Measurements from ENCODE around the gene PRKG1.

PRKG1 gene

DNA sequence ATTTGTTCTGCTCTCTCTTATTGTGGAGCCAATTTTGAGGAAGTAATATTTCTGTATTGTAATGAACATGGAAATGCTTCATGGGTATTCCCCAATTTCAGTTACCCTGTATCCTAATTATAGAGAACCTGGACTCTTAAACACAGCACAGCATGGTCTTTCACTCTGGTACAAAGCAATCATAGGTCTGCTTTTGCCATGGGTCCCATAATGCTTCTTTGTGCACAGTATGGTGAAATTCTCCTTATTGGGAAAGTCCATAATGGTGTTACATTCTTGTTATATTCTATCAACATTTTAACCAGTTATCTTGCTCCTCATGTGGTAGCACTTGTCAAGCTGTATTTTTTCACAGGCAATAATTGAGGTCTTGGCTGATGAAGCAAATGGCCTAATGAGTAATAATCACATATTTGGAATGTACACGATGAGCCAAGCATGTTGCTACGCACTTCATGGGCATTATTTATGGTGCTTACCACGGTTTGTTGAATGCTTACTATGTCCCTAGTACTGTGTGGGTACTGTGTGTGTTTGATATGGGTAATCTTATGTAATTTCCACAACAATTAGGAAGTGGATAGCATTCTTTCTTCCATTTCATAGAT lies 42.9 kb downstream of the PRKG1 start:
- TF ChIP-seq, protein P1, sequence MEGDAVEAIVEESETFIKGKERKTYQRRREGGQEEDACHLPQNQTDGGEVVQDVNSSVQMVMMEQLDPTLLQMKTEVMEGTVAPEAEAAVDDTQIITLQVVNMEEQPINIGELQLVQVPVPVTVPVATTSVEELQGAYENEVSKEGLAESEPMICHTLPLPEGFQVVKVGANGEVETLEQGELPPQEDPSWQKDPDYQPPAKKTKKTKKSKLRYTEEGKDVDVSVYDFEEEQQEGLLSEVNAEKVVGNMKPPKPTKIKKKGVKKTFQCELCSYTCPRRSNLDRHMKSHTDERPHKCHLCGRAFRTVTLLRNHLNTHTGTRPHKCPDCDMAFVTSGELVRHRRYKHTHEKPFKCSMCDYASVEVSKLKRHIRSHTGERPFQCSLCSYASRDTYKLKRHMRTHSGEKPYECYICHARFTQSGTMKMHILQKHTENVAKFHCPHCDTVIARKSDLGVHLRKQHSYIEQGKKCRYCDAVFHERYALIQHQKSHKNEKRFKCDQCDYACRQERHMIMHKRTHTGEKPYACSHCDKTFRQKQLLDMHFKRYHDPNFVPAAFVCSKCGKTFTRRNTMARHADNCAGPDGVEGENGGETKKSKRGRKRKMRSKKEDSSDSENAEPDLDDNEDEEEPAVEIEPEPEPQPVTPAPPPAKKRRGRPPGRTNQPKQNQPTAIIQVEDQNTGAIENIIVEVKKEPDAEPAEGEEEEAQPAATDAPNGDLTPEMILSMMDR (IDR thresholded peaks at IDR 0.05; ENCODE audit: extremely low read depth, insufficient read depth, missing control alignments): no peak
- DNase-seq (ENCODE audit: low spot score): no peak
- in situ Hi-C loops (cut with MboI; ENCODE audit: low pct_unique_long_range_greater_than_20kb, low sequenced_read_pairs, unreplicated experiment): no loop called here

DNA sequence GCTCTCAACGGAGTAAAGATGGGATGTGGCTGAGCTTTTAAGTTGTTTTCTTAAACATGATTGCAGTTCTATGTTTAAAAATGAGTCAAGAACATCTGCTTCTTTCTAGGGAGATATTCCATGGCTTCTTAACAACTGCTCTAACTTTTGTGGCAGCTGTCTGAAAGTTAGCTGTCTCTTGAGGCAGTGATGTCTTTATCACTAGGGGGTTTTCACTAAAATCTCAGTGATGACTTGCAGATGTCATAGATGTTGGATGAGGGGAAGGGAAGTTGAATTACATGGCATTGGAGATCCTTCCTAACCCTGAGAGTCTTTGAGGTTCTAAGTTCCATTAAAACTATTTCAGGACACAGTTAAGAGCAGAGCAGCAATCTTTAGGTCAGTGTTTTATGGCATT lies 43.5 kb downstream of the PRKG1 start:
- no peak for DNase-seq (ENCODE audit: low spot score)
- TF ChIP-seq, protein P1 (IDR thresholded peaks at IDR 0.05; ENCODE audit: extremely low read depth, insufficient read depth, missing control alignments): no peak
- in situ Hi-C loops (cut with MboI; ENCODE audit: low pct_unique_long_range_greater_than_20kb, low sequenced_read_pairs, unreplicated experiment): no loop called here

DNA sequence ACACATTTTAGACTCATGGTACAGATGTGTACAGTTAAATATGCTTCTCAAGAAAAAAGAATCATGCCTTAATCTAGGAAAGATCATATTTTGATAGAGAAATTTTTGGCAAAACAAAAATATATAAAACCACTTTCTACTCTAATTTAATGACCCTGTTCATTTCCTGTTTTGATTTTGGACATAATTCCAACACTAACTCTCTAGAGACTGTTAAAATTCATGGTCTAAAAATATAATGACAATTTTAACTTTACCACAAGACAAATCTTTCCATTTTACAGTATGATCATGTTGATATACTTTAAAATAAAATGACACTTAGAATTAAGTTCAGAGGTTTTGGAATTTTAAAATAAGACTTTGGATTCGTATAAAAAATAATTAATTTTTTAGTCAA lies 45.2 kb downstream of the PRKG1 start:
- in situ Hi-C loops (cut with MboI; ENCODE audit: low pct_unique_long_range_greater_than_20kb, low sequenced_read_pairs, unreplicated experiment): no loop called here
- TF ChIP-seq, protein P1 (IDR thresholded peaks at IDR 0.05; ENCODE audit: extremely low read depth, insufficient read depth, missing control alignments): no peak

DNA sequence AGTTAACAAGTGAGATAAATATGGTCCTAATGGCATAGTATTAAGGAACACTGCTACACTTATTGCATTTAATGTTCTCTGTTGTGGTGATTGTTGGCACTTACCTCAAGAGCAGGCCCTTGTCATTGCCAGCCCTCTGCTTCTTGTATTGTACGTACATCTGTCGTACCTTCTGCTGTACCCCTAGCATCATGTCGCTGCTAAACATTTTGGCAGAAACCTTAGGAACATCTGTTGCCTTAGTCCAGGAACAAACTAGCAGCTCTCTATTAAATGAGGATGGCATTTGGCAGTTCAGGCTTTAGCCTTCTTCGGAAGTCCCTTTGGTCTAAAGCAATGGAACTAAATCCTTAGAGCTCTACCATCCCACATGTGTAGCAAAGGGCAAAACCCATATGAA lies 47.6 kb downstream of the PRKG1 start:
- no peak for DNase-seq (ENCODE audit: low spot score)
- TF ChIP-seq, protein P1 (IDR thresholded peaks at IDR 0.05; ENCODE audit: extremely low read depth, insufficient read depth, missing control alignments): no peak
- in situ Hi-C loops (cut with MboI; ENCODE audit: low pct_unique_long_range_greater_than_20kb, low sequenced_read_pairs, unreplicated experiment): no loop called here

More for the DNA sequence above, 45.2 kb downstream of the PRKG1 start:
- no peak for DNase-seq (ENCODE audit: low spot score)

DNA sequence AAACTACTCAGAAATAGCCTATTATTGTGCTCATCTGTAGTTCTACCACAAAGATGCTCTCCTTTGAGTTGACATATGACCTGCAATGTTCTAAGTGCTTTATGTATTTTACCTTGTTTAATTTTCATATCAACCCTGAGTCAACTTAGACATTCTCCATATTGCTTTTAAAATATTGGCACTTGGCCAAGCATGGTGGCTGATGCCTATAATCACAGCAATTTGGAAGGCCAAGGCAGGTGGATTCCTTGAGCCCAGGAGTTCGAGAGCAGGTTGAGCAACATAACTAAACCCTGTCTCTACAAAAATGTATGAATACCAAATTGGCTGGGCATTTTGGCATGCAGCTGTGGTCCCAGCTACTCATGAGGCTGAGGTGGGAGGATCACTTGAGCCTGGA lies 50.6 kb downstream of the PRKG1 start:
- in situ Hi-C loops (cut with MboI; ENCODE audit: low pct_unique_long_range_greater_than_20kb, low sequenced_read_pairs, unreplicated experiment): no loop called here
- DNase-seq (ENCODE audit: low spot score): no peak
- TF ChIP-seq, protein P1 (IDR thresholded peaks at IDR 0.05; ENCODE audit: extremely low read depth, insufficient read depth, missing control alignments): no peak

DNA sequence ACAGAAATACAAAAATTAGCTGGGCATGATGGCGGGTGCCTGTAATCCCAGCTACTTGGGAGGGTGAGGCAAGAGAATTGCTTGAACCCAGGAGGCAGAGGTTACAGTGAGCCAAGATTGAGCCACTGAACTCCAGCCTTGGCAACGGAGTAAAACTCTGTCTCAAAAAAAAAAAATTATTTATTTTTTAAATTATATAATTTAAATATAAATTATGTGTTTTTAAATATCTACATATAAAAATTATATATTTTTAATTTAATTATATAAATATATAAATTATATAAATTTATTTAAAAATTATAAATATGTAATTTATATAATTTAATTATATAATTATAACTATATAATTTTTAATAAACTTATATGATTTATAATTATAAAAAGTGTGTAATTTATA lies 51.2 kb downstream of the PRKG1 start:
- TF ChIP-seq, protein P1 (IDR thresholded peaks at IDR 0.05; ENCODE audit: extremely low read depth, insufficient read depth, missing control alignments): no peak
- in situ Hi-C loops (cut with MboI; ENCODE audit: low pct_unique_long_range_greater_than_20kb, low sequenced_read_pairs, unreplicated experiment): no loop called here
- no peak for DNase-seq (ENCODE audit: low spot score)
